Right hindlimb (tissue), 1 donor: ENCODE results near the gene AOC2.
"Not testable (repeated sequence)": the region's sequence is repeated elsewhere in the genome, so short reads cannot be mapped to it uniquely, and the experiment has no call there.

Source experiments
- DNase-seq: peaks from one replicate; pipeline ENCODE4 v3.0.0-alpha.2; 2018

AOC2 gene

GRCh38 chr17:42883802-42884558 lies 39.6 kb downstream of the AOC2 start:
- DNase-seq: no peak

GRCh38 chr17:42885806-42886205 lies 41.4 kb downstream of the AOC2 start:
- not testable (repeated sequence) for DNase-seq

GRCh38 chr17:42886283-42887176 lies 42.1 kb downstream of the AOC2 start:
- DNase-seq: no peak

GRCh38 chr17:42889809-42890208 lies 45.4 kb downstream of the AOC2 start:
- DNase-seq: no peak

- peak; percentile 78 for DNase-seq
These were observed 47.3 kb downstream of the AOC2 start for GRCh38 chr17:42891539-42892152.

GRCh38 chr17:42893359-42893758 lies 49.0 kb downstream of the AOC2 start:
- DNase-seq: peak; percentile 46

- no peak for DNase-seq
These were observed 50.2 kb downstream of the AOC2 start for GRCh38 chr17:42894283-42895184.

GRCh38 chr17:42895185-42895555 lies 50.8 kb downstream of the AOC2 start:
- DNase-seq: peak; percentile 75

GRCh38 chr17:42898147-42898811 lies 53.9 kb downstream of the AOC2 start:
- no peak for DNase-seq

GRCh38 chr17:42899981-42900380 lies 55.6 kb downstream of the AOC2 start:
- DNase-seq: not testable (repeated sequence)
